K562 (cell line): Measurements from ENCODE around the gene BRCA1. TPM values are rescaled to one million over a fixed set of nuclear protein-coding genes. Genes with fewer than 3 reads are reported as not detected.

ENCODE experiments used
- BHLHE40 ChIP-seq: IDR thresholded peaks from 2 replicates; pipeline ENCODE4 v1.6.1; 2011; ENCODE audit warnings: low read length, improper control_type of control experiment
- DPF2 ChIP-seq: fragments of 450-650 bp; IDR thresholded peaks from 2 replicates; pipeline ENCODE4 v1.6.1; 2016
- FOXK2 ChIP-seq, 2 experiments: fragments of 450-650 bp; IDR thresholded peaks in 1 of 2; conservative IDR thresholded peaks in 1 of 2; 2 replicates each; pipeline ENCODE4 v1.6.1; 2016; ENCODE audit warnings: low read depth in 2 of 2, mild to moderate bottlenecking in 1 of 2
- GABPB1 ChIP-seq: sonication (generic); formaldehyde crosslinking; IDR thresholded peaks from 2 replicates; pipeline ENCODE4 v1.8.0; 2022; ENCODE audit warnings: mild to moderate bottlenecking, missing genetic modification reagents
- GTF2F1 ChIP-seq: IDR thresholded peaks from 2 replicates; pipeline ENCODE4 v1.6.1; 2011; ENCODE audit warnings: low read depth, low read length, improper control_type of control experiment
- KLF1 ChIP-seq: fragments of 450-650 bp; IDR thresholded peaks from 2 replicates; pipeline ENCODE4 v1.6.1; 2016; ENCODE audit warnings: missing genetic modification characterization, missing compliant biosample characterization
- PML ChIP-seq: IDR thresholded peaks from 2 replicates; pipeline ENCODE4 v1.6.1; 2012; ENCODE audit warnings: low read length, inconsistent platforms
- POU5F1 ChIP-seq: fragments of 150-350 bp; IDR thresholded peaks from 2 replicates; pipeline ENCODE4 v1.6.1; 2014; ENCODE audit warnings: borderline replicate concordance, low read length, low read depth, mild to moderate bottlenecking; ENCODE audit not compliant: partially characterized antibody
- RBM14 ChIP-seq: fragments of 200-400 bp; formaldehyde crosslinking; IDR thresholded peaks from 2 replicates; pipeline ENCODE4 v1.6.1; 2018; ENCODE audit warnings: low read depth, mild to moderate bottlenecking, low read length, moderate library complexity, borderline replicate concordance; ENCODE audit not compliant: insufficient read depth
- RHOXF2B ChIP-seq: fragments of 250-450 bp; sonication (Bioruptor Pico); conservative IDR thresholded peaks from 2 replicates; pipeline ENCODE4 v1.5.1; 2021
- U2AF1 ChIP-seq: fragments of 200-400 bp; formaldehyde crosslinking; optimal IDR thresholded peaks from 2 replicates; pipeline ENCODE3; 2017; ENCODE audit warnings: mild to moderate bottlenecking, low read depth, low read length, moderate library complexity
- ZFP1 ChIP-seq: fragments of 450-650 bp; formaldehyde crosslinking; IDR thresholded peaks from 2 replicates; pipeline ENCODE4 v1.4.0; 2020; ENCODE audit warnings: mild to moderate bottlenecking, mixed read lengths
- ZNF184 ChIP-seq: sonication (generic); formaldehyde crosslinking; IDR thresholded peaks from 2 replicates; pipeline ENCODE4 v1.5.0; 2020; ENCODE audit warnings: missing genetic modification reagents
- ZNF217 ChIP-seq: sonication (generic); formaldehyde crosslinking; IDR thresholded peaks from 2 replicates; pipeline ENCODE4 v1.8.0; 2022; ENCODE audit warnings: mild to moderate bottlenecking, missing genetic modification reagents
- ZNF561 ChIP-seq: fragments of 450-650 bp; formaldehyde crosslinking; conservative IDR thresholded peaks from 2 replicates; pipeline ENCODE4 v1.4.0; 2020; ENCODE audit warnings: mild to moderate bottlenecking, moderate library complexity
- polyA plus RNA-seq, 8 experiments: library from polyadenylated mRNA; depleted of rRNA in 4 of 8; stranded (reverse) in 5 of 8; unstranded in 3 of 8; fragments of >200 nt; fragmentation: Nextera tagmentation in 2 of 8; fragmentation: Illumina TruSeq in 1 of 8; extraction: Ambion mirVana in 2 of 8; extraction: Trizol in 1 of 8; gene quantifications; 2 replicates each; pipeline versions ENCODE4 v1.2.1 to v1.2.3, GENCODE V29; 2011 to 2014; ENCODE audit warnings: inconsistent platforms in 1 of 8, missing spikeins in 1 of 8
- total RNA-seq, 7 experiments: library from RNA; depleted of rRNA in 6 of 7; stranded (reverse); fragments of >200 nt in 6 of 7; fragmentation: Illumina TruSeq in 2 of 7; extraction: Trizol in 2 of 7; gene quantifications; 2 replicates each; pipeline versions ENCODE4 v1.2.1 to v1.2.3, GENCODE V29; 2011 to 2021; ENCODE audit warnings: low replicate concordance in 1 of 7
- TF ChIP-seq, protein P1 (sequence below): fragments of 200-800 bp; sonication (Bioruptor generic); IDR thresholded peaks from 2 replicates; pipeline ENCODE4 v1.6.1; 2017; ENCODE audit warnings: missing genetic modification characterization, missing compliant biosample characterization
- TF ChIP-seq, protein P2 (sequence below): fragments of 450-650 bp; IDR thresholded peaks from 2 replicates; pipeline ENCODE4 v1.6.1; 2016; ENCODE audit warnings: low read depth
- TF ChIP-seq, protein P3 (sequence below), 3 experiments: fragments of 200-800 bp in 1 of 3; sonication (Bioruptor generic) in 1 of 3; sonication (generic) in 1 of 3; formaldehyde crosslinking in 1 of 3; IDR thresholded peaks; 2 replicates each; pipeline versions ENCODE4 v1.6.1 to v1.8.0; 2016 to 2022; ENCODE audit warnings: mild to moderate bottlenecking in 2 of 3, missing compliant biosample characterization in 2 of 3, missing genetic modification characterization in 2 of 3, missing genetic modification reagents in 1 of 3

The BRCA1 gene
- total and polyA plus RNA-seq, 9 of the 15 experiments (the other 6 are each of a cell fraction or from before 2014, with no cell fraction given), result 25.9 to 95.3 (median 62.3) TPM

DNA sequence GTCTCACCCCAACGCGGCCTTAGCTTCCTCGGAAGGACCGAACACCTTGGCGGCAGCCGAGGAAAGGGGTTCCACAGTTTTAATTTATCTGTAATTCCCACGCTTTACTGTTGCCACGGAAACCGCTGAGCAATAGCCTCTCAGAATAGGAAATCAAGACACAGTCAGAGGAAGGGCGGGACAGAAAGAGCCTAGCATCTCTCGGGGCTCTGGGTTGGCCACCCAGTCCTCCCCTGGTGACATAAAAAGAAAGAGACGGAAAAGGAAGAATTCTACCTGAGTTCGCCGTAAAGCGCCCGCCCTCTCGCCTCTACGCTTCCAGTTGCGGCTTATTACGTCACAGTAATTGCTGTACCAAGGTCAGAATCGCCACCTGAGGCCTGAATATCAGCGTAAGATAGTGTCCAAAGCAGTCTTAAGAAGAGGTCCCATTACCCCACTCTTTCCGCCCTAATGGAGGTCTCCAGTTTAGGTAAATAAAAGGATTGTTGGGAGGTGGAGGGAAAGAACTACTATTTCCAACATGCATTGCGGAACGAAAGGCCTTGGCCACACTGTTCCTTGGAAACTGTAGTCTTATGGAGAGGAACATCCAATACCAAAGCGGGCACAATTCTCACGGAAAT, 45.1 kb upstream of the BRCA1 start (continued):
- TF ChIP-seq, protein P1, sequence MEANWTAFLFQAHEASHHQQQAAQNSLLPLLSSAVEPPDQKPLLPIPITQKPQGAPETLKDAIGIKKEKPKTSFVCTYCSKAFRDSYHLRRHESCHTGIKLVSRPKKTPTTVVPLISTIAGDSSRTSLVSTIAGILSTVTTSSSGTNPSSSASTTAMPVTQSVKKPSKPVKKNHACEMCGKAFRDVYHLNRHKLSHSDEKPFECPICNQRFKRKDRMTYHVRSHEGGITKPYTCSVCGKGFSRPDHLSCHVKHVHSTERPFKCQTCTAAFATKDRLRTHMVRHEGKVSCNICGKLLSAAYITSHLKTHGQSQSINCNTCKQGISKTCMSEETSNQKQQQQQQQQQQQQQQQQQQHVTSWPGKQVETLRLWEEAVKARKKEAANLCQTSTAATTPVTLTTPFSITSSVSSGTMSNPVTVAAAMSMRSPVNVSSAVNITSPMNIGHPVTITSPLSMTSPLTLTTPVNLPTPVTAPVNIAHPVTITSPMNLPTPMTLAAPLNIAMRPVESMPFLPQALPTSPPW (CRISPR knock-in tag), result peak; percentile 62; the same call in 1 of the 2 replicates
- TF ChIP-seq RBM14 (no peak), GABPB1 (CRISPR knock-in tag) (no peak; the same call in none of the 2 replicates), DPF2 (peak; percentile 38; the same call in 1 of the 2 replicates), U2AF1 (no peak), ZNF217 (CRISPR knock-in tag) (no peak), ZNF184 (no peak), GTF2F1 (0 out of 2 replicates have a peak, but pooled peaks have one; percentile 17), BHLHE40 (no peak), POU5F1 (no peak), ZNF561 (CRISPR knock-in tag) (no peak), FOXK2 (conservative IDR thresholded peaks at IDR 0.05 in 1 of 2, IDR thresholded peaks at IDR 0.05 in 1 of 2; ENCODE audit: low read depth in 2 of 2) (peak in 1 of 2 experiments; percentile 47; a peak in 2 of 4 replicates), PML (peak; percentile 73), KLF1 (tag) (no peak), RHOXF2B (CRISPR knock-in tag) (no peak), ZFP1 (no peak)
- TF ChIP-seq, protein P2, sequence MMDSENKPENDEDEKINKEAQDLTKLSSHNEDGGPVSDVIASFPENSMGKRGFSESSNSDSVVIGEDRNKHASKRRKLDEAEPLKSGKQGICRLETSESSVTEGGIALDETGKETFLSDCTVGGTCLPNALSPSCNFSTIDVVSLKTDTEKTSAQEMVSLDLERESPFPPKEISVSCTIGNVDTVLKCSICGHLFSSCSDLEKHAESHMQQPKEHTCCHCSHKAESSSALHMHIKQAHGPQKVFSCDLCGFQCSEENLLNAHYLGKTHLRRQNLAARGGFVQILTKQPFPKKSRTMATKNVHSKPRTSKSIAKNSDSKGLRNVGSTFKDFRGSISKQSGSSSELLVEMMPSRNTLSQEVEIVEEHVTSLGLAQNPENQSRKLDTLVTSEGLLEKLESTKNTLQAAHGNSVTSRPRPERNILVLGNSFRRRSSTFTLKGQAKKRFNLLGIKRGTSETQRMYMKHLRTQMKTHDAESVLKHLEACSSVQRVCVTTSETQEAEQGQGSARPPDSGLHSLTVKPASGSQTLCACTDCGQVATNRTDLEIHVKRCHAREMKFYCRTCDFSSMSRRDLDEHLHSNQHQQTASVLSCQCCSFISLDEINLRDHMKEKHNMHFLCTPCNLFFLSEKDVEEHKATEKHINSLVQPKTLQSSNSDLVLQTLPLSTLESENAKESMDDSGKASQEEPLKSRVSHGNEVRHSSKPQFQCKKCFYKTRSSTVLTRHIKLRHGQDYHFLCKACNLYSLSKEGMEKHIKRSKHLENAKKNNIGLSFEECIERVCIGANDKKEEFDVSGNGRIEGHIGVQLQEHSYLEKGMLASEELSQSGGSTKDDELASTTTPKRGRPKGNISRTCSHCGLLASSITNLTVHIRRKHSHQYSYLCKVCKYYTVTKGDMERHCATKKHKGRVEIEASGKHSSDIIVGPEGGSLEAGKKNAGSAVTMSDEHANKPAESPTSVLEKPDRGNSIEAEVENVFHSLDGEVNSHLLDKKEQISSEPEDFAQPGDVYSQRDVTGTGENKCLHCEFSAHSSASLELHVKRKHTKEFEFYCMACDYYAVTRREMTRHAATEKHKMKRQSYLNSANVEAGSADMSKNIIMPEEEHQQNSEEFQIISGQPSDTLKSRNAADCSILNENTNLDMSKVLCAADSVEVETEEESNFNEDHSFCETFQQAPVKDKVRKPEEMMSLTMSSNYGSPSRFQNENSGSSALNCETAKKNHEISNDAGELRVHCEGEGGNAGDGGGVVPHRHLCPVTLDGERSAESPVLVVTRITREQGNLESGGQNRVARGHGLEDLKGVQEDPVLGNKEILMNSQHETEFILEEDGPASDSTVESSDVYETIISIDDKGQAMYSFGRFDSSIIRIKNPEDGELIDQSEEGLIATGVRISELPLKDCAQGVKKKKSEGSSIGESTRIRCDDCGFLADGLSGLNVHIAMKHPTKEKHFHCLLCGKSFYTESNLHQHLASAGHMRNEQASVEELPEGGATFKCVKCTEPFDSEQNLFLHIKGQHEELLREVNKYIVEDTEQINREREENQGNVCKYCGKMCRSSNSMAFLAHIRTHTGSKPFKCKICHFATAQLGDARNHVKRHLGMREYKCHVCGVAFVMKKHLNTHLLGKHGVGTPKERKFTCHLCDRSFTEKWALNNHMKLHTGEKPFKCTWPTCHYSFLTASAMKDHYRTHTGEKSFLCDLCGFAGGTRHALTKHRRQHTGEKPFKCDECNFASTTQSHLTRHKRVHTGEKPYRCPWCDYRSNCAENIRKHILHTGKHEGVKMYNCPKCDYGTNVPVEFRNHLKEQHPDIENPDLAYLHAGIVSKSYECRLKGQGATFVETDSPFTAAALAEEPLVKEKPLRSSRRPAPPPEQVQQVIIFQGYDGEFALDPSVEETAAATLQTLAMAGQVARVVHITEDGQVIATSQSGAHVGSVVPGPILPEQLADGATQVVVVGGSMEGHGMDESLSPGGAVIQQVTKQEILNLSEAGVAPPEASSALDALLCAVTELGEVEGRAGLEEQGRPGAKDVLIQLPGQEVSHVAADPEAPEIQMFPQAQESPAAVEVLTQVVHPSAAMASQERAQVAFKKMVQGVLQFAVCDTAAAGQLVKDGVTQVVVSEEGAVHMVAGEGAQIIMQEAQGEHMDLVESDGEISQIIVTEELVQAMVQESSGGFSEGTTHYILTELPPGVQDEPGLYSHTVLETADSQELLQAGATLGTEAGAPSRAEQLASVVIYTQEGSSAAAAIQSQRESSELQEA, result no peak
- TF ChIP-seq, protein P3, sequence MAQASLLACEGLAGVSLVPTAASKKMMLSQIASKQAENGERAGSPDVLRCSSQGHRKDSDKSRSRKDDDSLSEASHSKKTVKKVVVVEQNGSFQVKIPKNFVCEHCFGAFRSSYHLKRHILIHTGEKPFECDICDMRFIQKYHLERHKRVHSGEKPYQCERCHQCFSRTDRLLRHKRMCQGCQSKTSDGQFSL (CRISPR knock-in tag; IDR thresholded peaks at IDR 0.05), result no peak
- TF ChIP-seq, protein P3 (tag; IDR thresholded peaks at IDR 0.05), result no peak
